ENCODE results near the gene SETBP1.

GRCh38 chr18:44679056-44679913, 1.4 kb upstream of the SETBP1 start:
- TF ChIP-seq CTCF (IDR thresholded peaks at IDR 0.05) (peak; percentile 62), EZH2phosphoT487 (IDR thresholded peaks at IDR 0.05) (no peak)

All from neural progenitor cell (in vitro differentiated cells).